ENCODE measurements around the gene DENND6B.

The DENND6B gene

GRCh38 chr22:50304528-50305392 is 22.1 kb downstream of the DENND6B start:
- DNase-seq (ENCODE audit: low spot score): peak; percentile 61

- peak; percentile 91 for DNase-seq (ENCODE audit: low spot score)
Measured at GRCh38 chr22:50303848-50304527, 22.8 kb downstream of the DENND6B start.

GRCh38 chr22:50303515-50303847 is 23.3 kb downstream of the DENND6B start:
- no peak for DNase-seq (ENCODE audit: low spot score)

DNA sequence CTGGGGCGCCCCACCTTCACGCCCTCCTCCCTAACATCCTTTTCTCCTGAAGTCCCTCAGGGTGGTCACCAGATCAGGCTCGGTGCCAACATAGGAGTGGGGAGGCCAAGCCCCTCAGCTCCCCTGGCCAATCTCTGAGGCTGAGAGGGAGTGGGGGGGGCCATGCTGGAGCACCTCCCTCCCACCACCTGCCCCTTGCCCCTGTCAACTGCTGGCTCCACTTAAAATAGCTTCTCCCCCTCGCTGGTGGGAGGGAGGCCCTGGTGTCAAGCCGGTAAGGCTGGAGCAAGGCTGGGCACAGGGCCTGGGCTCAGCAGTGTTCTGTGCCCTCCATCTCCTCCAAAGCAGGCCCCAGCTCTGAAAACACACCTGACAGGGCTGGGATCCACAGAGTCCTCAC is 24.2 kb downstream of the DENND6B start:
- DNase-seq (ENCODE audit: low spot score): no peak

- DNase-seq (ENCODE audit: low spot score): peak; percentile 82
Measured at GRCh38 chr22:50302041-50302541, 24.7 kb downstream of the DENND6B start.

DNA sequence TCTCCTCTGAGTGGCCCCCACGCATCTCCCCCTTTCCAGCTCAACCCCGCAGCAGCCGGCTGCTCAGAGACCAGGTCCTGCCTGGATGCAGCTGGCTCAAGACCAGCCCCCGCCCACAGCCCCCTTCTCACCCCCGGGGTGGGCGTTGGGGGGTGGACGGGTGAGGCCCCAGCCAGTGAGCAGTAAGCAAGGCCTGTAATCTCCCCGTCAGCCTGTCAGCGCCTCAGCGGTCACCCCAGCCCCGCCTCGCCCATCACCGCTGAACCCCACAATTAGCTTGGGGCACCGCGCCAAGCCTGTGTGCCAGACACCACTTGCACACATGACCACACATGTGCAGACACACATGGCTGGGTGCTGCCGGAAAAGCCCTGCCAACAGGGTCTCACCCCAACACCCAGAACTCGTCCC is 25.2 kb downstream of the DENND6B start:
- no peak for DNase-seq (ENCODE audit: low spot score)

GRCh38 chr22:50300620-50301257 is 26.1 kb downstream of the DENND6B start:
- DNase-seq (ENCODE audit: low spot score): no peak

GRCh38 chr22:50299785-50300619 is 26.8 kb downstream of the DENND6B start:
- DNase-seq (ENCODE audit: low spot score): peak; percentile 69

GRCh38 chr22:50298937-50299784 is 27.7 kb downstream of the DENND6B start:
- DNase-seq (ENCODE audit: low spot score): no peak

DNA sequence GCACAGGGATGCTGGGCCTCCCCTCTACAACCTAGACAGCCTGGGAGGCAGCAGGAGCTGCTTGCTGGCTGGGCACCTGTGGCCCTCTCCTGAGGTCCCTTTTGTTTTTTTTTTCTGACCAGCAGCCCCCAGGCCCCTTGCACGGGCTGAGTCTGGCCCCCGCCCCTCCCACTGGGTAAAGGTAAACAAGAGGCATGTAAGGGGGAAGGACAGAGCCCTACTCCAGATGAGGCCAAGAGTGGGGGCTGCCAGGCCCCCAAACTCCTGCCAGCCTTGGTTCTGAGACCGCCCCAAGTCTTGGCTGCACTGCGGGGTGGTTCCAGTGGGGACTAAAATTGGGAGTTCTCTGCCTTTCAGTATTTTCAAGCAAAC is 28.6 kb downstream of the DENND6B start:
- DNase-seq (ENCODE audit: low spot score): no peak

GRCh38 chr22:50297510-50298265 is 29.1 kb downstream of the DENND6B start:
- no peak for DNase-seq (ENCODE audit: low spot score)

DNA sequence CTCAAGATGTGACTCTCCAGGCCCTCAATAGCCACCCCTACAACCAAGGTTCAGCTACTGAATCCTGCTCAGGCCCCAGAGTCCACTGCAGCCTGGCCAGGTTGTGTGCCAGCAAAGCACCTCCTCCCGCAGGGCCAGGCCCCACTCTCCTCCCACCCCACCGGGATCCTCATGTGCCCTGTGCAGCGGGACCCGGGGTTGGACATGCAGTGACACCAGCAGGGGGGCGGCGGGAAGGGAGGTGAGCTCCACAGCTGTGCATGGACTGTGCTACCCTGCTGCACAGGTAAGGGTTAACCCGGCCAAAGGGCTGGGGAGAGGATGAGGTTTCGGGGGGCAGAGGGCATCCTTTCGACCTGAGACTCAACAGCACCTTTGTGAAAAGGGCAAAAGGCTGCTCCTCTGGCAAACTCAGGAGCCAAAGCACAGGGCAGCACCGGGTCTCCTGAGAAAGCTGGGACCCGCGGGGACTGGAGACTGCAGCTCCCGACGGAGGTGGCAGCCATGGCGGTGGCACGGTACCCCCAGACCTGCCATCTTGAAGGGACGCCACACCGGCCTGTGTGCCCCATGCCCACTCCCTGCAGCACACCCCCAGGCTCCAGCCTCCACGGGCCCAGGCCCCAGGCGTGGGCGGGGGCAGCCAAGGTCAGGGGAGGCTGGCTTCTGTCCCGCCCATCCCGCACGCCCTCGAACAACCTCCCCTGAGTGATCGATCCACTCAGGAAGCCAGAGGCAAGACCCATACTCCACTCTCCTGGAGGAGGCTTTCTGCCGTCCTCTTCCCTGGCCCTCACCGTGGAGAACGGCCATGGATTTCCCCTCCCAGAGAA is 29.9 kb downstream of the DENND6B start:
- DNase-seq (ENCODE audit: low spot score): no peak

DNA sequence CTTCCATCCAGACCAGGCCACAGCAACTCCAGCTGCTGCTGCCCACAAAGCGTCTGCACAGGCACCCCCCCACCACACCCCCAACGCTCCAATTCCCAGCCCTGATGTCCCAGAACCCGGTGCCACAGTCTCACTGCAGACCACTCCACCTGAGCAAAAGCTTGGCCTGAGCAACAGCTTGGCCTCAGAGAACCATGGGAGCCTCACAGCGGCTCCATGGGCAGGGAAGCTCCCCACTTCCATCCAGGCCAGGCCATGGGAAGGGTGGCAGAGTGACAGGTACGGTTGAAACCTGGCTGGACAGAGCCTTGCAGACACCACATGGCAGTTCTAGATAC is 32.5 kb downstream of the DENND6B start:
- DNase-seq (ENCODE audit: low spot score): no peak

- peak; percentile 86 for DNase-seq (ENCODE audit: low spot score)
Measured at GRCh38 chr22:50293441-50294318, 33.1 kb downstream of the DENND6B start.

GRCh38 chr22:50292643-50293440 is 34.0 kb downstream of the DENND6B start:
- peak; percentile 86 for DNase-seq (ENCODE audit: low spot score)

- no peak for DNase-seq (ENCODE audit: low spot score)
Measured at GRCh38 chr22:50289942-50290630, 36.7 kb downstream of the DENND6B start.
